ENCODE measurements around the gene PYM1. TPM values are rescaled to one million over a fixed set of nuclear protein-coding genes. Genes with fewer than 3 reads are reported as not detected.

PYM1 gene
- total RNA-seq, 6 experiments from 2014 or later: 16.5 to 36.4 (median 20.9) TPM

DNA sequence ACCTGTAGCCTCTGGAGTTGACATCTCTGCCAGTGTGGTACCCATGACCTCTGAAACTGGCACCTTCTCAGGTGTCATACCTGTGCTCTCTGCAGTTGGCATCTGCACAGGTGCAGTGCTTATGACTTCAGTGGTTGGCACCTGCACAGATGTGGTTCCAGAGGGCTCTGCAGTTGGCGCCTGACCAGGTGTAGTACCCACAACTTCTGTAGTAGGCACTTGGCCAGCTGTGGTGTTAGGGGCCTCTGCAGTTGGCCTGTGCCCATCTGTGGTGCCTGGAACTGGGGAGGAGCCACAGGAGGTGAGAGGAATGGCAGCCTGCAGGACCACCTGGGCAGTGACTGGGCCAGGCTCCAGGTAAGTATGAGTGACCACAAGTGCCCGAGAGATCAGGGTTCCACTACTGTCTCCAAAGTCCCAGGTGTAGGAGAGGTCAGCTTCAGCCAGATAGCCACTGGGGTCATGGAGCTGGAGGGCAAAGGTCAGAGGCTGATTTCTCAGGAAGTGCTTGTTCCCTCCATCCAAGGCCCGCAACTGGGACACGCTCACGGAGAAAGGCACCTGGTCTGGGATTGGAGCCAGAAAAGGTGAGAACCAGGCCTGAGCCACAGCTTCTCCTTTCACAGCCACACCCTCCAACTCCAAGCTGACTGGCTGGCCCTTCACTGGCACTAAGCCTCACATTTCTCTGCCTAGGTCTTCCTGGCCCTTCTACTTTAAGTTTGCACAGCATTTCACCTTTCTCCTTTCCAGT, 29.6 kb upstream of the PYM1 start:
- intact Hi-C loops (cut with DNase I): no loop called here
- 50% methylated on average over 1 of the region's 5 CpGs for WGBS (ENCODE audit: insufficient coverage, low coverage, low lambda C conversion rate, missing lambda C conversion rate)
- ATAC-seq: peak in 1 of 4 donors; percentile 13

DNA sequence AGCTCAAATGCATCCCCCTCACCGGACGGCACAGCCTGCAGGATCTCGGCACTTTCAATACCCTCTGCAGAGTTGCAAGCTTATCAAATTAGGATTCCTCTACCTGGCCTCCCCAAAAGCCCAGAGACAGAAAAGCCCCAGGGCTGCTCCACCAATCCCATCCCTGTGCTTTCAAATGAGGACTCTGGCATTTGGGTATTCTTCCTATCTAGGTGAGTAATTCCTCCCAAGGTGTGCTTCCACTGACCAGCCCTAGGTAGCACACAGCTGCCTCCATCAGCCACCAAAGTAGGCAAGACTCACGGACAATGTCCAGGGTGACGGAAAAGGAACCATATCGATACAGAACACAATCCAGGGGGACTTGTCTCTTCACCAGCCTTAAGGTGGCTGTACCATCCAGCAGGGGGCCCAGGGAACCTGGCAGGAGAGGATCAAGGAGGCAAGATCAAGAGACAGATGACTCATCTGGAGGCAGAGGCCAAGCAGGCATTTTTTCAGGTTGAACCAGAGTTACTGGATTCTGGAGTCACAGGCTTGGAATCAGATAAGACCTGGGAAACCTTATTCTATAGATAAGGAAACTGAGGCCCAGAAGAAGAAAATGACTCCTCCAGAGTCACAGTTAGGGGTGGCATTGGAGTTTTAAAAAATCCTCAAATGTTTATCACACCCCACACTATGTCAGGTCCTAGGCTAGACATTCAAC, 28.3 kb upstream of the PYM1 start:
- Histone ChIP-seq H3K27ac (no peak overlapping the region), H3K27me3 (no peaks in the 10 kb centered on the region), H3K4me3 (no peak overlapping the region), H3K36me3 (no peaks in the 10 kb centered on the region), H3K4me1 (no peaks in the 10 kb centered on the region), H3K9me3 (no peaks in the 10 kb centered on the region)
- intact Hi-C loops (cut with DNase I): no loop called here
- ATAC-seq (peak in 2 of 4 donors; percentile 17 to 32), DNase-seq (no peak)
- TF ChIP-seq POLR2A (IDR thresholded peaks at IDR 0.05): no peak
- TF ChIP-seq, protein P1, sequence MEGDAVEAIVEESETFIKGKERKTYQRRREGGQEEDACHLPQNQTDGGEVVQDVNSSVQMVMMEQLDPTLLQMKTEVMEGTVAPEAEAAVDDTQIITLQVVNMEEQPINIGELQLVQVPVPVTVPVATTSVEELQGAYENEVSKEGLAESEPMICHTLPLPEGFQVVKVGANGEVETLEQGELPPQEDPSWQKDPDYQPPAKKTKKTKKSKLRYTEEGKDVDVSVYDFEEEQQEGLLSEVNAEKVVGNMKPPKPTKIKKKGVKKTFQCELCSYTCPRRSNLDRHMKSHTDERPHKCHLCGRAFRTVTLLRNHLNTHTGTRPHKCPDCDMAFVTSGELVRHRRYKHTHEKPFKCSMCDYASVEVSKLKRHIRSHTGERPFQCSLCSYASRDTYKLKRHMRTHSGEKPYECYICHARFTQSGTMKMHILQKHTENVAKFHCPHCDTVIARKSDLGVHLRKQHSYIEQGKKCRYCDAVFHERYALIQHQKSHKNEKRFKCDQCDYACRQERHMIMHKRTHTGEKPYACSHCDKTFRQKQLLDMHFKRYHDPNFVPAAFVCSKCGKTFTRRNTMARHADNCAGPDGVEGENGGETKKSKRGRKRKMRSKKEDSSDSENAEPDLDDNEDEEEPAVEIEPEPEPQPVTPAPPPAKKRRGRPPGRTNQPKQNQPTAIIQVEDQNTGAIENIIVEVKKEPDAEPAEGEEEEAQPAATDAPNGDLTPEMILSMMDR (IDR thresholded peaks at IDR 0.05): no peak
- 78% methylated on average over 3 of the region's 6 CpGs for WGBS (ENCODE audit: insufficient coverage, low coverage, low lambda C conversion rate, missing lambda C conversion rate)

More for the DNA sequence above, 29.6 kb upstream of the PYM1 start:
- Histone ChIP-seq H3K9me3 (no peaks in the 10 kb centered on the region), H3K4me1 (no peaks in the 10 kb centered on the region), H3K27me3 (no peaks in the 10 kb centered on the region), H3K36me3 (no peaks in the 10 kb centered on the region), H3K4me3 (no peak overlapping the region), H3K27ac (no peak overlapping the region)
- no peak for DNase-seq
- TF ChIP-seq, protein P1 (IDR thresholded peaks at IDR 0.05): no peak
- no peak for TF ChIP-seq POLR2A (IDR thresholded peaks at IDR 0.05)

DNA sequence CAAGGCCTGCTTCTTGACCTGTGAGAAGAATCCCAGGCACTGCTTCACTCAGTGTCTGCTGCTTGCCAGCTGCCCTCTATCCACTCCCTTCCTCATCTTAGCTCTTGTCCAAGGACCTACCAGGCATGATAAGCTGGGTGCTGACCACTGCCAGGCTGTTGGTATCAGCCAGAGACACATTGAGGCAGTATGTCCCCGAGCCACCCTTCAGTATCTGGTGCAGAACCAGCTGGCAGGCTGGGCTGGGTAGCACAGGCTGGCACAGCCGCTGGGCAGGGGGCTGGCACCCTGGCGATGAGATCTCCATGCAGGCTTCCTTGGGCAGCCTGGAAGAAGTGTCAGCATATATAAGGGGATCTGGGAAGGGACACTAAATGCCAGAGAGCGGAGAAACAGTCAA, 27.6 kb upstream of the PYM1 start:
- Histone ChIP-seq H3K4me1 (no peaks in the 10 kb centered on the region), H3K27me3 (no peaks in the 10 kb centered on the region), H3K9me3 (no peaks in the 10 kb centered on the region), H3K27ac (no peak overlapping the region), H3K36me3 (no peaks in the 10 kb centered on the region), H3K4me3 (no peak overlapping the region)
- no peak for DNase-seq
- intact Hi-C loops (cut with DNase I): no loop called here
- TF ChIP-seq POLR2A (IDR thresholded peaks at IDR 0.05): no peak
- TF ChIP-seq, protein P1 (IDR thresholded peaks at IDR 0.05): no peak
- peak in 1 of 4 donors; percentile 6 for ATAC-seq
- WGBS (ENCODE audit: insufficient coverage, low coverage, low lambda C conversion rate, missing lambda C conversion rate): no CpG with 5 or more reads among the region's 4 CpGs

DNA sequence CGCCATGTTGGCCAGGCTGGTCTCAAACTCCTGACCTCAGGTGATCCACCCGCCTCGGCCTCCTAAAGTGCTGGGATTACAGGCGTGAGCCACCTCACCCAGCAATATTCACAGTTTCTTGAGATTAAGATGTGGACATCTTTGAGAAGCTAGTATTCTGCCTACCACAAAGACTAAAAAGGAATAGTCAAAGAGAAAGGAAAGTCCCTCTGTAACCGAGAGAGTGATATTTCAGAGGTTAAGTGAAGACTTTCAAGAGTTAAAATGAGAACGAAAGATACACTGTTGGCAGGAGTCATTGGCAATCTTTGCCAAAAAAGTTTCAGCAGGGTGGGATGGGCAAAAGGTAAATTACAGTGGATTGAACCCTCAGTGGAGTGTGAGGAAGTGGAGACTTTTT, 18.9 kb upstream of the PYM1 start:
- WGBS (ENCODE audit: insufficient coverage, low coverage, low lambda C conversion rate, missing lambda C conversion rate): 84% methylated on average over 5 of the region's 6 CpGs
- Histone ChIP-seq H3K27ac (no peak overlapping the region), H3K36me3 (no peaks in the 10 kb centered on the region), H3K4me1 (no peaks in the 10 kb centered on the region), H3K27me3 (no peaks in the 10 kb centered on the region), H3K9me3 (no peaks in the 10 kb centered on the region), H3K4me3 (no peak overlapping the region)
- ATAC-seq: no peak
- intact Hi-C loops (cut with DNase I): no loop called here
- TF ChIP-seq, protein P1 (IDR thresholded peaks at IDR 0.05): no peak
- TF ChIP-seq POLR2A (IDR thresholded peaks at IDR 0.05): no peak
- DNase-seq: no peak
